PC-9 (cell line): ENCODE measurements around the gene CPTP. TPM values are rescaled to one million over a fixed set of nuclear protein-coding genes. Genes with fewer than 3 reads are reported as not detected.

ENCODE experiments used
- BruUV-seq: library from RNA; stranded (reverse); fragments of 400-500 nt; replicated peaks from 2 replicates; lab custom pipeline; 2021; lab: Mats Ljungman, UMichigan
- CTCF ChIA-PET: fragments of 300-600 bp; sonication (Branson Sonifier 250); formaldehyde crosslinking; loops from one replicate; lab custom pipeline; 2022; ENCODE audit warnings: antibody characterized with exemption; lab: Charles Lee
- POLR2A ChIA-PET: fragments of 300-600 bp; sonication (Branson Sonifier 250); formaldehyde crosslinking; loops from one replicate; lab custom pipeline; 2022; ENCODE audit warnings: antibody characterized with exemption; ENCODE audit not compliant: unreplicated experiment; lab: Charles Lee
- DNase-seq, 2 experiments: peaks; one replicate each; pipeline versions ENCODE4 v3.0.0 to v3.0.0-alpha.2; 2015 to 2022; ENCODE audit warnings: mixed read lengths in 1 of 2
- H2AFZ ChIP-seq: fragments of 200-600 bp; sonication (generic); 2 replicates; pipeline ENCODE4 v1.8.1; 2017; ENCODE audit warnings: antibody characterized with exemption
- H3F3A ChIP-seq: fragments of 200-600 bp; sonication (generic); 2 replicates; pipeline ENCODE4 v1.8.1; 2017; ENCODE audit warnings: antibody characterized with exemption, mild to moderate bottlenecking, low read depth; ENCODE audit not compliant: insufficient read depth
- H3K27ac ChIP-seq: fragments of 200-600 bp; sonication (generic); 2 replicates; pipeline ENCODE4 v1.6.1; 2016; ENCODE audit warnings: mixed run types
- H3K27me3 ChIP-seq: fragments of 200-600 bp; sonication (generic); 2 replicates; pipeline ENCODE4 v1.6.1; 2016; ENCODE audit warnings: low read depth, mixed run types; ENCODE audit not compliant: insufficient read depth
- H3K36me3 ChIP-seq: fragments of 200-600 bp; sonication (generic); 2 replicates; pipeline ENCODE4 v1.6.1; 2016; ENCODE audit warnings: low read depth, mixed run types
- H3K4me1 ChIP-seq: fragments of 200-600 bp; sonication (generic); replicated peaks from 2 replicates; pipeline ENCODE4 v1.6.1; 2016; ENCODE audit warnings: mixed run types; ENCODE audit not compliant: insufficient read depth
- H3K4me2 ChIP-seq: fragments of 200-600 bp; sonication (generic); 2 replicates; pipeline ENCODE4 v1.6.1; 2017; ENCODE audit warnings: mixed run types
- H3K4me3 ChIP-seq: fragments of 200-600 bp; sonication (generic); 2 replicates; pipeline ENCODE4 v1.6.1; 2016; ENCODE audit warnings: mixed run types
- H3K79me2 ChIP-seq: fragments of 200-600 bp; sonication (generic); 2 replicates; pipeline ENCODE4 v1.6.1; 2017; ENCODE audit warnings: low read depth, mixed run types
- H3K9me2 ChIP-seq: fragments of 200-600 bp; sonication (generic); 2 replicates; pipeline ENCODE4 v1.8.1; 2017; ENCODE audit warnings: mild to moderate bottlenecking; ENCODE audit not compliant: insufficient read depth
- H3K9me3 ChIP-seq: fragments of 200-600 bp; sonication (generic); 2 replicates; pipeline ENCODE4 v1.8.1; 2016; ENCODE audit warnings: low read depth; ENCODE audit not compliant: insufficient read depth
- H4K20me1 ChIP-seq: fragments of 200-600 bp; sonication (generic); 2 replicates; pipeline ENCODE4 v1.8.1; 2017; ENCODE audit not compliant: insufficient read depth
- CTCF ChIP-seq: fragments of 200-600 bp; sonication (generic); conservative IDR thresholded peaks from 2 replicates; pipeline ENCODE4 v1.6.1; 2017; ENCODE audit warnings: mixed run types, antibody characterized with exemption, mild to moderate bottlenecking, moderate library complexity
- EZH2 ChIP-seq: fragments of 200-600 bp; sonication (generic); IDR thresholded peaks from 2 replicates; pipeline ENCODE4 v1.8.0; 2017; ENCODE audit warnings: antibody characterized with exemption, low read depth
- intact Hi-C: fragments of 100-400 bp; cut with micrococcal nuclease; formaldehyde crosslinking; loops from one replicate; pipeline ENCODE4 v1.10.0; 2022; ENCODE audit not compliant: unreplicated experiment
- total RNA-seq: library from RNA; stranded (reverse); gene quantifications from 2 replicates; pipeline ENCODE4 v1.2.3, GENCODE V29; 2021

CPTP gene
- total RNA-seq, 1 experiment from 2014 or later = 33.7 TPM

DNA sequence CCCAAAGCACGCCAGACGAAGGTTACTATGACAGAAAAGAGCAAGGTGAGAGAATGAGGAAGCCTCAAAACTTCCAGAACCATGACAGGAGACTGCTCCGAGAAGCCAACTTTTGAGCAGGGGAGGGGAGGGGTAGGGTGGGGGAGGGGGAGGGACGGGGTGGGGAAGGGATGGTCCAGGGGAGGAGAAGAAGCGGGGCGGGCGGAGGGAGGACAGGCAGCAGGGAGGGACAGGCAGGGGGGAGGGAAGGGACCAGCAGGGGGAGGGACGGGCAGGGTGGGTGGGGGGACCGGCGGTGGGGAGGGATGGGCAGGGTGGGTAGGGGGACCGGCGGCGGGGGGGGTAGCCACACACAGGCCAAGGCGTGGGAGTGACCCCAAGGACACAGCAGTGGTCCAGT lies 2.2 kb upstream of the CPTP start:
- CTCF ChIA-PET = no interaction called here
- TF ChIP-seq CTCF (no peak), EZH2 (no peak)
- Histone ChIP-seq H3K27me3 (no peaks in the 10 kb centered on the region), H2AFZ (no peak overlapping the region), H3K4me3 (no peak overlapping the region), H3K4me1 (peaks cover 32% of the 10 kb centered on the region), H3K79me2 (peaks cover 74% of the 10 kb centered on the region), H3K9me3 (no peaks in the 10 kb centered on the region), H3K9me2 (no peaks in the 10 kb centered on the region), H3K27ac (no peak overlapping the region), H4K20me1 (peaks cover 51% of the 10 kb centered on the region), H3K36me3 (no peaks in the 10 kb centered on the region), H3F3A (peaks cover 42% of the 10 kb centered on the region), H3K4me2 (no peak overlapping the region)
- no peak for DNase-seq
- POLR2A ChIA-PET = no interaction called here
- intact Hi-C loops = no loop called here
- no TSS peak for BruUV-seq

DNA sequence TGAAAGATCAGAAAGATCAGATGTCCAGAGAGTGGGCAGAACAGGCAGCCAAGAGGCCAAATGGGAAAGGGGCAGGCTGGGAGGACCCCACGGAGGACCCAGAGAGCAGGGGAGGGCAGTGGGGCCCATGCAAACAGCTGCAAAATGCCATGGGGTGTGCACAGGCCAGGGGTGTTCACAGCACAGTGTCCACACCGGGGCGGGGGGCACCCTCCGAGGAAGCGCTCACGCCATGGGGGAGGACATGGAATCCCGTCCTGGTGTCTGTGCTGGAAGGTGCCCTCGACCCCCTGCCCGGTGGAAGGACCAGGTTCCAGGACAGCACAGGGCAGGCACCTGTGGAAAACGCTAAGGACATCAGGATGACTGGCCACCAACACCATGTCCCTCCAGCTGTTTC lies 1.6 kb upstream of the CPTP start:
- Histone ChIP-seq H4K20me1 (peaks cover 46% of the 10 kb centered on the region), H3K9me3 (no peaks in the 10 kb centered on the region), H3F3A (peaks cover 37% of the 10 kb centered on the region), H2AFZ (no peak overlapping the region), H3K79me2 (peaks cover 72% of the 10 kb centered on the region), H3K4me1 (peaks cover 27% of the 10 kb centered on the region), H3K4me2 (peak overlapping the region; percentile 77), H3K4me3 (no peak overlapping the region), H3K27me3 (no peaks in the 10 kb centered on the region), H3K36me3 (no peaks in the 10 kb centered on the region), H3K9me2 (no peaks in the 10 kb centered on the region), H3K27ac (no peak overlapping the region)
- ChIA-PET POLR2A (no interaction called here), CTCF (no interaction called here)
- BruUV-seq = no TSS peak
- intact Hi-C loops = no loop called here
- no peak for DNase-seq
- TF ChIP-seq EZH2 (no peak), CTCF (no peak)

GRCh38 chr1:1324084-1324523 lies 498 bp upstream of the CPTP start:
- CTCF ChIA-PET = interaction anchor here (0.6 kb wide), 1 partner anchor 295 kb away, joined by 3 read pairs; no protein-coding TSS in a partner anchor
- no TSS peak for BruUV-seq
- Histone ChIP-seq H3K27me3 (no peaks in the 10 kb centered on the region), H4K20me1 (peaks cover 40% of the 10 kb centered on the region), H3K9me2 (no peaks in the 10 kb centered on the region), H3K4me2 (peak overlapping the region; percentile 62), H3F3A (peaks cover 34% of the 10 kb centered on the region; the same call in 1 of the 2 replicates), H3K9me3 (no peaks in the 10 kb centered on the region), H3K27ac (no peak overlapping the region), H3K36me3 (no peaks in the 10 kb centered on the region), H2AFZ (no peak overlapping the region), H3K4me3 (peak overlapping the region; percentile 87), H3K79me2 (peaks cover 71% of the 10 kb centered on the region), H3K4me1 (peaks cover 16% of the 10 kb centered on the region)
- POLR2A ChIA-PET = no interaction called here
- no peak for TF ChIP-seq CTCF
- TF ChIP-seq EZH2 = no peak
- intact Hi-C loops = no loop called here
- no peak for DNase-seq
